T-helper 2 cell treated with Interferon-gamma antibody and Interleukin-4, amounts not matched to agents 5 μg/mL and 100 μg/mL, for 36 hours (primary cell): ENCODE data around the gene ID2.

ENCODE experiments used
- DNase-seq: peaks from one replicate; pipeline ENCODE4 v3.0.0; 2021; ENCODE audit warnings: low spot score
- H3K27ac Mint-ChIP-seq: one replicate; pipeline ENCODE4 v1.8.0; 2021; ENCODE audit warnings: mild to moderate bottlenecking, mixed read lengths
- H3K27me3 Mint-ChIP-seq: one replicate; pipeline ENCODE4 v1.8.0; 2021; ENCODE audit warnings: low read depth, mixed read lengths
- H3K36me3 Mint-ChIP-seq: one replicate; pipeline ENCODE4 v1.8.0; 2021; ENCODE audit warnings: low read depth, mixed read lengths
- H3K4me1 Mint-ChIP-seq: one replicate; pipeline ENCODE4 v1.8.0; 2021; ENCODE audit warnings: low read depth, mixed read lengths
- H3K4me3 Mint-ChIP-seq: one replicate; pipeline ENCODE4 v1.8.0; 2022; ENCODE audit warnings: mild to moderate bottlenecking, moderate library complexity, mixed read lengths
- H3K9me3 Mint-ChIP-seq: one replicate; pipeline ENCODE4 v1.8.0; 2021; ENCODE audit warnings: mixed read lengths

Gene ID2

DNA sequence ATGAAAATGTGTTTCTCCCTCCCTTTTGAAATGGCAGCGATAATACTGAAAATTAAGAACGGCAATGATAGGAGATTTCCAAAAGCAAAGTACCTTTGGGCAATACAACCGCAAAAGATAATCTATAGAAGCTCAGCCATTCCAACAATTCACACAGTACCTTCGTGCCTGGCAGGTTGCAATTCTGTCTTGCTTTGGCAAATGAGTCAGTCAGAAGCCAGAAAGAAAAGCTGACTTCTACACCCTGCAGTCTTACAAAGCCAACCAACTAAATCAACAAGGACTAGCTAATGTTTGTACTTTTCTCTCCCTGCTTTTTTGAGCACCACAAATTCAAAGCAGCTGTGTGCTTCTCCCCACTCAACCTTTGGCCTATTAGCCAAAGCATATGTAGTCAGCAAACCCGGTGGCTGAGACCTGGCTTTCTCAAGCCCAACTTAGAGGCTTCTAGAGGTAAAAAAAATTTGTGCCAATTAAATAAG lies 25.7 kb upstream of the ID2 start:
- no peak for DNase-seq
- H3K27me3 Mint-ChIP-seq = peaks cover 26% of the 10 kb centered on the region

GRCh38 chr2:8656811-8657210 lies 25.0 kb upstream of the ID2 start:
- no peak for DNase-seq
- H3K36me3 Mint-ChIP-seq = no peaks in the 10 kb centered on the region
- peaks cover 30% of the 10 kb centered on the region for H3K27me3 Mint-ChIP-seq
- no peak overlapping the region for H3K27ac Mint-ChIP-seq
- H3K9me3 Mint-ChIP-seq = no peaks in the 10 kb centered on the region
- peak overlapping the region; percentile 35 for H3K4me3 Mint-ChIP-seq
- H3K4me1 Mint-ChIP-seq = peaks cover 14% of the 10 kb centered on the region

More for the DNA sequence above, 25.7 kb upstream of the ID2 start:
- H3K4me1 Mint-ChIP-seq = peaks cover 14% of the 10 kb centered on the region
- H3K4me3 Mint-ChIP-seq = no peak overlapping the region
- no peaks in the 10 kb centered on the region for H3K9me3 Mint-ChIP-seq
- no peaks in the 10 kb centered on the region for H3K36me3 Mint-ChIP-seq
- no peak overlapping the region for H3K27ac Mint-ChIP-seq

DNA sequence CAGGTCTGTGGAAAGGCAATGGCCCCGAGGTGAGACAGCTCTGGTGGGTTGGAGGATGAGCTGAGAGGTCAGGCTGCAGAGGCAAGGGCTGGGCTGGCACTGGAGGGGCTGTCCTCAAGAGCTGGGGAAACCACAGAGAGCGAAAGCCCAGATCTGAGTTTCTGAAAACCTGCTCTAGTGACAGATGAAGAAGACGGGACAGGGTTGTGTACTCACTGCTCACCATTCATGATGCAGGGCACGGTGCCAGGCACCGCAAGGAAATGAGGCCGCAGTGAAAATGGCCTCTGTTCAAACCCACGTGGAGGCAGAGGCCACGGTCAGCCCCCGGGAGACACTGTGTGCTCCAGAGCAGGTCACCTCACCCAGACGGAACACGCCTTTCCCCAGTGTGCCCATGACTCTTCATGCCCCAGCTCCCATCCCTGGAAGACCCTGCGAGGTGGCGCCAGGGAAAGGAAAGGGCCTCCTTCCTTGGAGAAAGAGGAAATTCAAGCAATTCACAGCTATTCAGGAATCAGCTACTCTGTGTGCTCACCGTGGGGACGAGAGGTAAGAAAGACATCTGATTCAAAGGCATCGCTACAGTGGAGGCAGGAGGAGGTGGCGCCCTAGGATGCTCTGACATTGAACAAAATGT lies 24.3 kb upstream of the ID2 start:
- Mint-ChIP-seq H3K27me3 (peaks cover 32% of the 10 kb centered on the region), H3K9me3 (no peaks in the 10 kb centered on the region)

DNA sequence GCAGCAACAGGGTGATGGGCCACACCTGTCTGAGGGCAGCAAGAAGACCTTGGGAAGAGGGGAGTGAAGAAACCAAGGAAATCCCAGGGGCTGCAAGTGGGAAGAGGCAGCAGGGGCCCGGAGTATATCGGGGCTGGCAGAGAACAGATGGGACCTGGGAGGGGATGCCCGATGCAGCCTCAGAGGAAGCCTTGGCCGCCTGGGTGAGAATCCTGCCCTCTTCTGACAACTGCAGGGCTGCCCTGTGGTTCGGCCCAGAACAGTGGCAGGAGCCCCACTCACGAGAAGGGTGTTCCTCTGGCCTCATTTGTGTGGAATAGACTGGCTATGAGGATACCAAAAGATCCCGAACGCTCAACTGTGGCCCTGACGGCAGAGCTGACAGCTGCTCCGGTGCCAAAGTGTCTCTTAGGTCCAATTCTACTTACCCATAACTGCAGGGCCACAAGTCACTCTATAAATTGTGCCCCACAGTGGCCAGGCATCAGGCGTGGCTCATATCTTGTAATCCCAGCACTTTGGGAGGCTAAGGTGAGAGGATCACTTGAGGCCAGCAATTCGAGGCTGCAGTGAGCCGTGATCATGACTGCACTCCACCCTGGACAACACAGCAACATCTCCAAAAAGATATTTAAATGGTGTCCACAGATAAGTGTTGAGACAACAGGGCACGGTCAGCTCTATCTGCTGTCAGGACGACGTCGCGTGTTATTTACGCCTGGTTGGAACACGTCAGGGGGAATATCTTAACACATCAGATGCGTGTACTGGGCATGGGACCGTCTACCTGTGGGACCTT lies 23.6 kb upstream of the ID2 start:
- peak overlapping the region; percentile 16 for H3K27ac Mint-ChIP-seq
- peaks cover 14% of the 10 kb centered on the region for H3K4me1 Mint-ChIP-seq
- peaks cover 30% of the 10 kb centered on the region for H3K27me3 Mint-ChIP-seq
- no peaks in the 10 kb centered on the region for H3K36me3 Mint-ChIP-seq
- no peak overlapping the region for H3K4me3 Mint-ChIP-seq
- no peak for DNase-seq
- H3K9me3 Mint-ChIP-seq = no peaks in the 10 kb centered on the region

More for the DNA sequence above, 24.3 kb upstream of the ID2 start:
- no peaks in the 10 kb centered on the region for H3K36me3 Mint-ChIP-seq
- H3K4me1 Mint-ChIP-seq = peaks cover 14% of the 10 kb centered on the region
- peak; percentile 36 for DNase-seq
- peak overlapping the region; percentile 46 for H3K4me3 Mint-ChIP-seq
- H3K27ac Mint-ChIP-seq = peak overlapping the region; percentile 31

- DNase-seq = no peak
- Mint-ChIP-seq H3K9me3 (no peaks in the 10 kb centered on the region), H3K36me3 (no peaks in the 10 kb centered on the region), H3K27me3 (peaks cover 31% of the 10 kb centered on the region), H3K27ac (no peak overlapping the region), H3K4me3 (no peak overlapping the region), H3K4me1 (peaks cover 17% of the 10 kb centered on the region)
Measured at GRCh38 chr2:8659092-8659734, 22.6 kb upstream of the ID2 start.

GRCh38 chr2:8659735-8660492 lies 21.9 kb upstream of the ID2 start:
- no peak overlapping the region for H3K27ac Mint-ChIP-seq
- peaks cover 21% of the 10 kb centered on the region for H3K4me1 Mint-ChIP-seq
- no peak for DNase-seq
- peaks cover 29% of the 10 kb centered on the region for H3K27me3 Mint-ChIP-seq
- H3K36me3 Mint-ChIP-seq = no peaks in the 10 kb centered on the region
- H3K4me3 Mint-ChIP-seq = no peak overlapping the region
- no peaks in the 10 kb centered on the region for H3K9me3 Mint-ChIP-seq

DNA sequence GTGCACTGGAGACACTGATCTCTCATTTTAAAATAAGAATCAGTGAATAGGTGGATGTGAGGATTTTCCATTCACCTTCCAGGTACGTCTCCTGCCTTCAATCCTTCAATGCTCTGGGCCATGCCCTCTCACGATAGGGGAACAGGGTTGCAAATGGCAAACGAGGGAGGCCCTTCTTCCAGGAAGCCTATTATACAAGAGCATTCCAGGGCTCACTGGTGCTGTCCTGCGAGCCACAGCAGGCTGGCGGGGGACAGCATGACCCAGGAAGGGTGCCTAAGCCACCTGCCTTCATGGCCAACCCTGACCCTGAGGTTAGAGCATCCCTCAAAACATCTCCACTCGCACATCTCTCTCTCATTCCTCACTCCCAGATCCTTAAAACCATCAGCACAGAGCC lies 20.6 kb upstream of the ID2 start:
- H3K27ac Mint-ChIP-seq = no peak overlapping the region
- H3K9me3 Mint-ChIP-seq = no peaks in the 10 kb centered on the region
- no peak for DNase-seq
- H3K4me3 Mint-ChIP-seq = no peak overlapping the region
- H3K27me3 Mint-ChIP-seq = peaks cover 22% of the 10 kb centered on the region
- peaks cover 25% of the 10 kb centered on the region for H3K4me1 Mint-ChIP-seq
- no peaks in the 10 kb centered on the region for H3K36me3 Mint-ChIP-seq

DNA sequence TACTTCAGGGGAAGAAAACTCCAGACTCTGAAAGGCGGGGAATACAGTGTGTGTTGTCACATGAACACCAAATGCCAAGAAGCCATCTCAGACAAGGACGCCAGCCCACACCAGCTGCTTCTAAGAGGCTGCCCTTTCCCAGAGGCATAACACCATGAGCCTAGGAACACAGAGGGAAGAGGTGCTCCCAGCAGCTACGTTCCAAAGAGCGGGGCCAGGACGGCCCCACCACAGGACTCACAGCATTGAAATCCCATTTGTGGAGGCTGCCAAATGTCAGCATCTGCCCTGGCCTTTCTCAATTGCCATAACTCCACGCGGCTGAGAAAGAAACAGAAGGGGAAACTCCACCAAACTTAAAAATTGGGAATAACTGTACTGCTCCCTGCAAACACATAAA lies 20.1 kb upstream of the ID2 start:
- Mint-ChIP-seq H3K4me1 (peaks cover 22% of the 10 kb centered on the region), H3K9me3 (no peaks in the 10 kb centered on the region), H3K36me3 (no peaks in the 10 kb centered on the region), H3K4me3 (no peak overlapping the region), H3K27me3 (peaks cover 18% of the 10 kb centered on the region), H3K27ac (no peak overlapping the region)
- DNase-seq = no peak

- no peak for DNase-seq
- Mint-ChIP-seq H3K4me3 (no peak overlapping the region), H3K4me1 (peaks cover 16% of the 10 kb centered on the region), H3K36me3 (no peaks in the 10 kb centered on the region), H3K27ac (no peak overlapping the region), H3K9me3 (no peaks in the 10 kb centered on the region), H3K27me3 (peaks cover 13% of the 10 kb centered on the region)
Measured at GRCh38 chr2:8662239-8662879, 19.5 kb upstream of the ID2 start.

DNA sequence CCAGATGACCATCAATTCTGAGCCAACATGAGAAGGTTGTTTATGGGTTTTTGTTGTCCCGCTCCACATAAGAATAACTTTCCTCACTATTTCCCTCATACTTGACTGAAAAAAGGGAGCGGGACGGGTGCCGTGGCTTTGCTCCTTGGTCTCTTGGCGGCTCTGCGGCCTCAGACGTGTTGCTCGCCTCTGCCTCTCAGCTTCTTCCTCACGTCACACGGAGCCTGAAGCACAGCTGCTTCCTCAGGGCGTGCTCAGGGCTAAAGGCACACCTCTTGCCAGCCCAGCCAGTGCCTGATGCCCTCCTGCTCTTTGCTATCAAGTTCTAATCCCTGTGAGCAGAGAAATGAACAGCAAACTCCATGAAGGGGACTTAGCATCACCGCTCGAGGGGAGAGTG lies 17.9 kb upstream of the ID2 start:
- no peaks in the 10 kb centered on the region for H3K9me3 Mint-ChIP-seq
- H3K27me3 Mint-ChIP-seq = peaks cover 11% of the 10 kb centered on the region
- peaks cover 10% of the 10 kb centered on the region for H3K4me1 Mint-ChIP-seq
- H3K4me3 Mint-ChIP-seq = no peak overlapping the region
- DNase-seq = no peak
- H3K27ac Mint-ChIP-seq = no peak overlapping the region
- no peaks in the 10 kb centered on the region for H3K36me3 Mint-ChIP-seq

DNA sequence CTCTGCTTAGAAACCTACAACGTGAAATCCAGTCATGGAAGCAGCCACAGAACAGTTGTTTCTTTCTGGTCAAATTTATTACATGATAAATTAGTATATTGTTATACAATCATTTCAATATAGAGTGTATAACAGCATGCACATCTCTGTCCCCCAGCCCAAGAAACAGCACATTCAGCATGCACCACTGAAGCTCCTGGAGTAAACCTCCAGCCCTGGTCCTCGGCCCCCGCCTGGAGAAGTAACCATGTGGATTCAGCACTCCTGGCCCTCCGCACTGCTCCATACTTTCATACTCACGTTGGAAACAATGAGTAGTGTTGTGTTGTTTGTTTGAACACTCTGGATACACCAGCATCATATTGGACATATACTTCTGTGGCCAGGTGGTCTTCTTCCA lies 15.3 kb upstream of the ID2 start:
- Mint-ChIP-seq H3K27ac (no peak overlapping the region), H3K27me3 (peaks cover 12% of the 10 kb centered on the region), H3K4me1 (peaks cover 10% of the 10 kb centered on the region), H3K4me3 (no peak overlapping the region), H3K36me3 (no peaks in the 10 kb centered on the region), H3K9me3 (no peaks in the 10 kb centered on the region)
- DNase-seq = no peak

- Mint-ChIP-seq H3K4me1 (peaks cover 13% of the 10 kb centered on the region), H3K4me3 (no peak overlapping the region), H3K9me3 (no peaks in the 10 kb centered on the region), H3K27ac (no peak overlapping the region), H3K27me3 (peaks cover 11% of the 10 kb centered on the region), H3K36me3 (no peaks in the 10 kb centered on the region)
- DNase-seq = no peak
Measured at GRCh38 chr2:8667896-8668512, 13.9 kb upstream of the ID2 start.
